Measurements from ENCODE around the gene CHN1.

DNA sequence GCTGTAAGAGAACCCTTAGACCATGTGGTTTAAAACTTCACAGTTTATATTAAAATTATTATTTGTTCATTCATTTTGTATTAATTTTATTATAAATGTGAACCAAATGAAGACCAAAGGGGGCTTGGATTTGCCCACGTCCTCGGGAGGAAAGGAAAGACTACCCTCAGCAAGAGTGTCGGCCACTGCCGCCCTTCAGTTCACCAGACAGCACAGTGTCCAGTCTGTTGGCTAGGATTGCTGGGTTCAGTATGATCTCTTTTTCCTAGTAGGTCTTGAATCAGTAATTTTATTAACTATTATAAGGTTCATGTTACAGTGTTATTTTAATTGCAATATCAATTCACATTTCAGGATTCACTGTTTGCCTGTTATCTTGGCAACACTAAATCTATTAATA, 162.7 kb downstream of the CHN1 start:
- TF ChIP-seq POLR2A (IDR thresholded peaks at IDR 0.05; ENCODE audit: low read depth, low read length) (no peak), POLR2AphosphoS5 (IDR thresholded peaks at IDR 0.05; ENCODE audit: low read depth, low read length) (no peak), TAF1 (IDR thresholded peaks at IDR 0.05; ENCODE audit: borderline replicate concordance, low read depth, low read length) (no peak)
